AG04450 (cell line): Measurements from ENCODE around the gene CLIP3. TPM values are rescaled to one million over a fixed set of nuclear protein-coding genes. Genes with fewer than 3 reads are reported as not detected.
"Not testable (repeated sequence)": the region's sequence is repeated elsewhere in the genome, so short reads cannot be mapped to it uniquely, and the experiment has no call there.

Experiments
- CTCF ChIA-PET: fragments of 300-600, 350-600 bp; formaldehyde crosslinking; extraction: SDS; loops from one replicate; lab custom pipeline; 2022; ENCODE audit warnings: antibody characterized with exemption, inconsistent platforms; lab: Charles Lee
- POLR2A ChIA-PET: fragments of 350-600 bp; formaldehyde crosslinking; extraction: SDS; loops from one replicate; lab custom pipeline; 2021; ENCODE audit warnings: antibody characterized with exemption, inconsistent platforms; lab: Yijun Ruan, JAX
- DNase-seq: peaks from one replicate; pipeline ENCODE4 v3.0.0-alpha.2; 2011; ENCODE audit warnings: low read depth, low spot score
- H3K27ac ChIP-seq: one replicate; pipeline ENCODE4 v1.5.1; 2012; ENCODE audit warnings: low read depth, low read length, control low read depth
- H3K27me3 ChIP-seq: one replicate; pipeline ENCODE4 v1.6.0; 2012; ENCODE audit warnings: low read length; ENCODE audit not compliant: control insufficient read depth, insufficient read depth
- H3K4me3 ChIP-seq: 2 replicates; pipeline ENCODE4 v1.5.1; 2011; ENCODE audit warnings: mild to moderate bottlenecking, low read depth, low read length, control low read depth
- H3K9me3 ChIP-seq: 2 replicates; pipeline ENCODE4 v1.5.1; 2012; ENCODE audit warnings: low read length; ENCODE audit not compliant: control insufficient read depth, insufficient read depth
- polyA plus RNA-seq: library from polyadenylated mRNA; depleted of rRNA; stranded (reverse); fragments of >200 nt; gene quantifications from 2 replicates; pipeline ENCODE4 v1.2.3, GENCODE V29; 2011
- TF ChIP-seq, protein P1 (sequence below): IDR thresholded peaks from 2 replicates; pipeline ENCODE4 v1.5.1; 2011; ENCODE audit warnings: low read depth, low read length, control low read depth, inconsistent platforms

The CLIP3 gene
- polyA plus RNA-seq, 1 experiment, result 18.1 TPM

GRCh38 chr19:36049080-36049698 is 16.5 kb upstream of the CLIP3 start:
- no peak overlapping the region for H3K27ac ChIP-seq
- H3K27me3 ChIP-seq, result no peaks in the 10 kb centered on the region
- ChIA-PET POLR2A (no interaction called here), CTCF (no interaction called here)
- no peak overlapping the region for H3K4me3 ChIP-seq
- TF ChIP-seq, protein P1, sequence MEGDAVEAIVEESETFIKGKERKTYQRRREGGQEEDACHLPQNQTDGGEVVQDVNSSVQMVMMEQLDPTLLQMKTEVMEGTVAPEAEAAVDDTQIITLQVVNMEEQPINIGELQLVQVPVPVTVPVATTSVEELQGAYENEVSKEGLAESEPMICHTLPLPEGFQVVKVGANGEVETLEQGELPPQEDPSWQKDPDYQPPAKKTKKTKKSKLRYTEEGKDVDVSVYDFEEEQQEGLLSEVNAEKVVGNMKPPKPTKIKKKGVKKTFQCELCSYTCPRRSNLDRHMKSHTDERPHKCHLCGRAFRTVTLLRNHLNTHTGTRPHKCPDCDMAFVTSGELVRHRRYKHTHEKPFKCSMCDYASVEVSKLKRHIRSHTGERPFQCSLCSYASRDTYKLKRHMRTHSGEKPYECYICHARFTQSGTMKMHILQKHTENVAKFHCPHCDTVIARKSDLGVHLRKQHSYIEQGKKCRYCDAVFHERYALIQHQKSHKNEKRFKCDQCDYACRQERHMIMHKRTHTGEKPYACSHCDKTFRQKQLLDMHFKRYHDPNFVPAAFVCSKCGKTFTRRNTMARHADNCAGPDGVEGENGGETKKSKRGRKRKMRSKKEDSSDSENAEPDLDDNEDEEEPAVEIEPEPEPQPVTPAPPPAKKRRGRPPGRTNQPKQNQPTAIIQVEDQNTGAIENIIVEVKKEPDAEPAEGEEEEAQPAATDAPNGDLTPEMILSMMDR, result no peak
- H3K9me3 ChIP-seq, result no peaks in the 10 kb centered on the region; the same call in 1 of the 2 replicates
- DNase-seq, result no peak

DNA sequence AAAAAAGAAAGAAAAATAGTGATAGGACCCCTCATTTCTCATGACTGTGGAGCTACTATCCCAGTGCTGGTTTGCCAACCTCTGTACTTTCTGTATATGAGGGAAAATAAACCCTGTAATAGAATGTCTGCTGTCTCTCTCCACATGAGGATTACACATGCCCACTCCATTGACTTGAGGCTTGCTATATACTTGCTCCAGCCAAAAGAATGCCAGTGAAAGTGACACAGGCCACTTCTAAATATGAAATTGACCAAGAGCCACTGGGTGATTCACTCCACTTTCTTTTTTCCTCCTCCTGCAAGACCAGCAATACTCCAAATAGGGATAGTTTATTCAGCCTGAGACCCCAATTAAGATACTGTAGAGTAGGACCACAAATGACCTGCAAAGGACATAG is 15.2 kb upstream of the CLIP3 start:
- H3K27ac ChIP-seq, result no peak overlapping the region
- no peaks in the 10 kb centered on the region for H3K9me3 ChIP-seq
- CTCF ChIA-PET, result no interaction called here
- TF ChIP-seq, protein P1, result no peak
- DNase-seq, result no peak
- no peak overlapping the region for H3K4me3 ChIP-seq
- no peaks in the 10 kb centered on the region for H3K27me3 ChIP-seq
- POLR2A ChIA-PET, result no interaction called here

GRCh38 chr19:36046443-36047050 is 13.9 kb upstream of the CLIP3 start:
- no peaks in the 10 kb centered on the region for H3K9me3 ChIP-seq
- no peak overlapping the region for H3K4me3 ChIP-seq
- DNase-seq, result no peak
- no peak overlapping the region for H3K27ac ChIP-seq
- H3K27me3 ChIP-seq, result no peaks in the 10 kb centered on the region
- ChIA-PET POLR2A (no interaction called here), CTCF (no interaction called here)
- TF ChIP-seq, protein P1, result no peak

GRCh38 chr19:36043952-36044351 is 11.3 kb upstream of the CLIP3 start:
- DNase-seq, result no peak
- no peaks in the 10 kb centered on the region for H3K27me3 ChIP-seq
- ChIA-PET POLR2A (interaction anchor here (1.3 kb wide), 1 partner anchor 10 kb away, joined by 4 read pairs; the partner anchor contains the start of gene THAP8), CTCF (interaction anchor here (1.2 kb wide), 1 partner anchor 10 kb away, joined by 3 read pairs; the partner anchor contains the start of gene THAP8)
- H3K4me3 ChIP-seq, result no peak overlapping the region
- TF ChIP-seq, protein P1, result no peak
- no peaks in the 10 kb centered on the region; the same call in 1 of the 2 replicates for H3K9me3 ChIP-seq
- no peak overlapping the region for H3K27ac ChIP-seq

DNA sequence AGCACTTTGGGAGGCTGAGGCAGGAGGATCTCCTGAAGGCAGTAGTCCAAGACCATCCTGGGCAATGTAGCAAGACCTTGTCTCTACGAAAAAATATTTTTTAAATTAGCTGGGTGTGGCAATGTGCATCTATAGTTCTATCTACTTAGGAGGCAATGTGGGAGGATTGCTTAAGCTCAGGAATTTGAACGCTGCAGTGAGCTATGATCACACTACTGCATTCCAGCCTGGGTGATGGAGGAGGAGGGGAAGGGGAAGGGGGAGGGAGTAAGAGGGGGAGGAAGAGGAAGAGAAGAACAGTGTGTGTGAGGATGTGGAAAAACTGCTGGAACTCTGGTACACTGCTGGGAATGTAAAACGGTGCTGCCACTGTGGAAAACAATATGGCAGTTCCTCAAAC is 9.2 kb upstream of the CLIP3 start:
- no peaks in the 10 kb centered on the region for H3K27me3 ChIP-seq
- peak; percentile 59 for DNase-seq
- H3K27ac ChIP-seq, result peak overlapping the region; percentile 59
- H3K4me3 ChIP-seq, result no peak overlapping the region
- H3K9me3 ChIP-seq, result no peaks in the 10 kb centered on the region; the same call in 1 of the 2 replicates
- CTCF ChIA-PET, result no interaction called here
- TF ChIP-seq, protein P1, result no peak
- POLR2A ChIA-PET, result interaction anchor here (0.6 to 1.2 kb wide), 5 partner anchors 12 to 132 kb away, joined by 3 to 18 read pairs (median 4); partner anchors contain the start of genes ALKBH6, THAP8 and WDR62

DNA sequence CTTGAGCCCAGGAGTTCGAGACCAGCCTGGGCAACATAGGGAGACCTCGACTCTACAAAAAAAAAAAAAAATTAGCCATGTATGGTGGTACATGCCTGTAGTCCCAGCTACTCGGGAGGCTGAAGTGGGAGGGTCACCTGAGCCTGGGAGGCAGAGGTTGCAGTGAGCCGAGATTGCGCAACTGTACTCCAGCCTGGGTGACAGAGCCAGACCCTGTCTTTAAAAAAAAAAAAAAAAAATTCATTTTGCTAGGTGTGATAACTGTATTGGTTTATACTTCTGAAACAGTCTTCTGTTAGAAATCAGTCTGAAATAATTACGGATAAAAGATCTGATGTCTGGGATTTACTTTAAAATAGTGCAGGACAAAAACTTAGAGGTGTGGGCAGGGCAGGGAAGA is 8.4 kb upstream of the CLIP3 start:
- H3K27me3 ChIP-seq, H3K27ac ChIP-seq, CTCF ChIA-PET, H3K4me3 ChIP-seq, DNase-seq, H3K9me3 ChIP-seq: not testable (repeated sequence)
- POLR2A ChIA-PET, result interaction anchor here (1.1 to 1.2 kb wide), 2 partner anchors 13 to 27 kb away, joined by 10 to 18 read pairs; partner anchors contain the start of genes ALKBH6, THAP8 and WDR62
